SU-DHL-6 (cell line): ENCODE data around the gene ZNF516.

Source experiments
- EZH2phosphoT487 ChIP-seq: fragments of 200-600 bp; sonication (generic), shearing (Covaris generic); conservative IDR thresholded peaks from 2 replicates; pipeline ENCODE4 v1.6.1; 2018; ENCODE audit warnings: mild to moderate bottlenecking, antibody characterized with exemption, low read length, moderate library complexity, mixed read lengths
- TF ChIP-seq, protein P1 (sequence below): fragments of 200-600 bp; sonication (generic); IDR thresholded peaks from one replicate; pipeline ENCODE4 v1.5.1; 2017; ENCODE audit warnings: antibody characterized with exemption, mild to moderate bottlenecking, low read length, moderate library complexity; ENCODE audit not compliant: insufficient read depth, poor library complexity, severe bottlenecking

DNA sequence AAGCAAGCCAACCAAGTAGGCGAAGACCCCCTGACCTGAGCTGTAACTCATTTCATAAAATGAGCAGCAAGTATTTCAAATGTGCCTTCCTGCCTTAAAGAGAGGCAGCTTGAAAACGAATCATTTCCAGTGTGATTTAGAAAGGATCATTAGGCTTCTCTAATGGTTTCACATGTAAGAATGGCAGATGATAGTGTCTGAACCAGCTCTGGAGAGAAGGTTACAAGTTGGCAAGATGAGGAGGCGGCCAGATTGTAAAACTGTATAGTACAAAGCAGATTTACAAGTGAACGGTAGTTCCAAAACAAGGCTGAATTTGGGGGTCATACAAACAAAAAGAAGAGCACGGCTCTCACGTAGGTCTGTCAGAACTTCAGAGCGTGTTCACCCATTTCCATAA lies 132.4 kb downstream of the ZNF516 start:
- TF ChIP-seq, protein P1, sequence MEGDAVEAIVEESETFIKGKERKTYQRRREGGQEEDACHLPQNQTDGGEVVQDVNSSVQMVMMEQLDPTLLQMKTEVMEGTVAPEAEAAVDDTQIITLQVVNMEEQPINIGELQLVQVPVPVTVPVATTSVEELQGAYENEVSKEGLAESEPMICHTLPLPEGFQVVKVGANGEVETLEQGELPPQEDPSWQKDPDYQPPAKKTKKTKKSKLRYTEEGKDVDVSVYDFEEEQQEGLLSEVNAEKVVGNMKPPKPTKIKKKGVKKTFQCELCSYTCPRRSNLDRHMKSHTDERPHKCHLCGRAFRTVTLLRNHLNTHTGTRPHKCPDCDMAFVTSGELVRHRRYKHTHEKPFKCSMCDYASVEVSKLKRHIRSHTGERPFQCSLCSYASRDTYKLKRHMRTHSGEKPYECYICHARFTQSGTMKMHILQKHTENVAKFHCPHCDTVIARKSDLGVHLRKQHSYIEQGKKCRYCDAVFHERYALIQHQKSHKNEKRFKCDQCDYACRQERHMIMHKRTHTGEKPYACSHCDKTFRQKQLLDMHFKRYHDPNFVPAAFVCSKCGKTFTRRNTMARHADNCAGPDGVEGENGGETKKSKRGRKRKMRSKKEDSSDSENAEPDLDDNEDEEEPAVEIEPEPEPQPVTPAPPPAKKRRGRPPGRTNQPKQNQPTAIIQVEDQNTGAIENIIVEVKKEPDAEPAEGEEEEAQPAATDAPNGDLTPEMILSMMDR: no peak
- TF ChIP-seq EZH2phosphoT487: no peak
